Esophagus squamous epithelium (tissue), 5 donors: ENCODE results near the gene UAP1L1. TPM values are rescaled to one million over a fixed set of nuclear protein-coding genes. Genes with fewer than 3 reads are reported as not detected.

Experiments
- DNase-seq: peaks from one replicate; lab custom pipeline; 2025; lab: John Stamatoyannopoulos, UW
- H3K27ac ChIP-seq, 4 donors: fragments of 200-600 bp; sonication (generic); one replicate each; pipeline ENCODE4 v1.5.1; 2016 to 2019; ENCODE audit warnings: mild to moderate bottlenecking in 1 of 4
- H3K27me3 ChIP-seq, 4 donors: fragments of 200-600 bp; sonication (generic); 1 replicate in 3 of 4; 2 replicates in 1 of 4; pipeline versions ENCODE4 v1.5.1 to v1.6.0; 2017 to 2021; ENCODE audit warnings: antibody characterized with exemption in 1 of 4
- H3K36me3 ChIP-seq, 3 donors: fragments of 200-600 bp; sonication (generic); one replicate each; pipeline ENCODE4 v1.5.1; 2016 to 2019
- H3K4me1 ChIP-seq, 3 donors: fragments of 200-600 bp; sonication (generic); one replicate each; pipeline ENCODE4 v1.5.1; 2017 to 2019
- H3K4me3 ChIP-seq, 4 donors: fragments of 200-600 bp; sonication (generic); 1 replicate in 3 of 4; 2 replicates in 1 of 4; pipeline ENCODE4 v1.5.1; 2016 to 2019; ENCODE audit warnings: mild to moderate bottlenecking in 2 of 4, moderate library complexity in 1 of 4
- H3K9me3 ChIP-seq, 3 donors: fragments of 200-600 bp; sonication (generic); one replicate each; pipeline ENCODE4 v1.5.1; 2016 to 2019
- CTCF ChIP-seq, 6 experiments: fragments of 450-650 bp in 4 of 6; fragments of 200-600 bp in 2 of 6; sonication (generic) in 2 of 6; IDR thresholded peaks; one replicate each; pipeline ENCODE4 v1.5.1; 2016 to 2019; ENCODE audit warnings: antibody characterized with exemption in 6 of 6, mild to moderate bottlenecking in 4 of 6, moderate library complexity in 4 of 6
- POLR2A ChIP-seq, 4 donors: fragments of 450-650 bp; IDR thresholded peaks; one replicate each; pipeline ENCODE4 v1.6.1; 2017; ENCODE audit warnings: antibody characterized with exemption in 4 of 4, mild to moderate bottlenecking in 4 of 4, moderate library complexity in 3 of 4
- WGBS, 2 donors: methylation state at CpG; one replicate each; pipeline ENCODE4 v1.1.5; 2018; 5-methylcytosine and 5-hydroxymethylcytosine counted together
- intact Hi-C: fragments of 100-400 bp; cut with DNase I; formaldehyde crosslinking; loops from one replicate; pipeline ENCODE4 v1.15.0; 2022
- total RNA-seq, 4 donors: library from RNA; depleted of rRNA; stranded (reverse); fragments of >200 nt; gene quantifications; one replicate each; pipeline ENCODE4 v1.1.0, GENCODE V29; 2016
- donor health status: DM: yes; HTN: yes; CAD: no.

The UAP1L1 gene
- total RNA-seq, 4 donors from 2014 or later = 2.2 to 4.7 (median 3.7) TPM

DNA sequence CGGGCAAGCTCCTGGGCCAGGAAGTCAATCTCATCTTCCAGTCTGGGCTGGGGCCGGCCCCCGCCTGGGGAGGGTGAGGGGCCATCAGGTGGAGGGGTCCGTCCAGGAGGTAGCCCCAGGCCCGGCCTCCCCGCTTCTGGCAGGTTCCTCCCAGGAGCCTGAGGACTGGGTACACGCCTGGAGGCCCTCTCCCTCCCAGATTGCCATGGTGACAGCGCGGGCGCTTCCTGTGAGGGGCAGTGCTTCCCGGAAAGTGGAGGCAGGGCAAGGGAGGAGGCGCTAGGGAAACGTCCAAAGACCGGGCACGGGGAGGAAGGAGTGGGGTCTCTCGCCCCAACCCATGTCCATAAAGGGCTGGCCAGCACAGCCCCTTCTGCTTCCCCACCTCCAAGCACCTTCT, 36.2 kb upstream of the UAP1L1 start:
- intact Hi-C loops = no loop called here
- H3K4me3 ChIP-seq = peak overlapping the region in 2 of 4 donors; percentile 10 to 28
- H3K27ac ChIP-seq = peak overlapping the region in 2 of 4 donors; percentile 55 to 75
- peaks cover 0 to 23% (median 5%) of the 10 kb centered on the region in 3 donors for H3K36me3 ChIP-seq
- WGBS, 2 donors = 22 to 71% methylated on average over 1 to 3 of the region's 16 CpGs
- no peaks in the 10 kb centered on the region for H3K9me3 ChIP-seq
- peaks cover 17 to 38% (median 23%) of the 10 kb centered on the region in 3 donors for H3K4me1 ChIP-seq
- peaks cover 0 to 31% (median 0%) of the 10 kb centered on the region in 4 donors for H3K27me3 ChIP-seq
- TF ChIP-seq POLR2A (IDR thresholded peaks at IDR 0.05) (no peak), CTCF (IDR thresholded peaks at IDR 0.05) (no peak)
- no peak for DNase-seq

DNA sequence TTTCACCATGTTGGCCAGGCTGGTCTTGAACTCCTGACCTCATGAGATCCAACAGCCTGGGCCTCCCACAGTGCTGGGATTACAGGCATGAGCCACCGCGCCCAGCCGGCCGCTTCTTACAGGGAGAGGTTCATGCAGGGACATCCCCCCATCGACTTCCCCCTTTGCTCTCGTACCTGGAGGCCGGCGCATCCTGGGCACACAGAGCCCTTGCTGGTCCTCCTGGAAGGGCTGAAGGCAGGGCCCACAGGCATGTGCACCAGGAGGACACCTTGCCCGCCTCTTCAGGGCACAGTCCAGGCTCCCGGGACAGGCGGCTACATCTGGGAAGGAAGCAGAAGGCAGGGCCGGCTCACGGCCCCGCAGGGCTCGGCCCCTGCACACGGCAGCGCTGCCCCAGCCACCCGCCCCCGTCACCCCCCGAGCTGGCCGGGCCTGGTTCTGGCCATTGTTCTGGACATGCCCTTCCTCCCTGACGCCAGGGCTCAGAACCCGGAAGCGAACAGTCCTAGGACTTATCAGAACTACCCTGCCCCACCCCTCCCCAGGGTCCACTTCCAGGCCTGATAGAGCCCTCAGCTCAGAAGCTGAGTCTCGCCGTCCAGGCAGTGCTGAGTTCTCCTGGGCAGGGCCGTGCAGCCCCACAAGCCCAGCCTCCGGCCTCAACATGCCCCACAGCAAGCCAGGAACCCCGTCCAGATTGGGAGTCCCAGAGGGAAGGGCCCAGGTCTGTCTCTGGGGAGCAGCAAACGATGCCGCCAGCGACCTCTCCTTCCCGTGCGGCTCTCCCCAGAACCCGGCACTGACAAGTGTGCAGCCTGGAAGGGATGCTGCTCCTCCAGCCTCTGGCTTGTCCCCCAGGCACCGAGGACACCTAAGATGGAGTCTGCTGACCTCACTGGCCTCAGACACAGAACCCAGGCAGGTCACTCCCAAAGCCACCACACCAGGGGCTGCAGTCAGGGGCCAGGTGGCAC, 34.3 kb upstream of the UAP1L1 start:
- H3K27ac ChIP-seq = peak overlapping the region in 3 of 4 donors; percentile 67 to 86 (median 75)
- peaks cover 0 to 48% (median 7%) of the 10 kb centered on the region in 4 donors for H3K27me3 ChIP-seq
- H3K9me3 ChIP-seq = no peaks in the 10 kb centered on the region
- DNase-seq = no peak
- intact Hi-C loops = no loop called here
- peaks cover 21 to 48% (median 27%) of the 10 kb centered on the region in 3 donors for H3K4me1 ChIP-seq
- H3K4me3 ChIP-seq = peak overlapping the region in 3 of 4 donors; percentile 48 to 76 (median 60)
- 93% methylated on average over 5 of the region's 36 CpGs; no CpG with 5 or more reads in 1 of the 2 donors for WGBS, 2 donors
- TF ChIP-seq CTCF (IDR thresholded peaks at IDR 0.05) (no peak), POLR2A (IDR thresholded peaks at IDR 0.05) (peak in 1 of 4 donors; percentile 19)
- peaks cover 0 to 23% (median 5%) of the 10 kb centered on the region in 3 donors for H3K36me3 ChIP-seq

DNA sequence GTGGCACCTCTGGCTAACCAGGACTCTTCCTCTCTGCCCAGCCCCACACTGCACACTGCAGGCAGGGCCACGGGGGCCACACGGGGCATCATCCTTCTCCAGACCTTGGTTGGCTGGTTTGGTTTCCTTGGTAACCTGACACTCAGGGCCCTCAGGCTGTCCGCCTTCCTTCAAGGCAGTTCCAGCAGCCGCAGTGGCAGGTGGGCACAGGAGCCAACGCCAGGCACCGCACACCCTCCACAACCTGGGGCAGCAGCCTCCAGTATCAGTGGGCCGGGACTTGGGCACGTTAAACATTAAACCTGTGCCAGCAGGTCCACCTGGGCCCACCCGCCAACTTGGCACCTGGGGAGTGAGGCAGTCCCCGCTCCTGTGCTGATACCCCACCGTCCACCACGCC, 33.3 kb upstream of the UAP1L1 start:
- no peak for DNase-seq
- TF ChIP-seq POLR2A (IDR thresholded peaks at IDR 0.05) (no peak), CTCF (IDR thresholded peaks at IDR 0.05) (no peak)
- peak overlapping the region in 3 of 4 donors; percentile 48 to 76 (median 60) for H3K4me3 ChIP-seq
- H3K4me1 ChIP-seq = peaks cover 24 to 58% (median 33%) of the 10 kb centered on the region in 3 donors
- peak overlapping the region; percentile 11 to 86 (median 71) for H3K27ac ChIP-seq
- intact Hi-C loops = no loop called here
- H3K9me3 ChIP-seq = no peaks in the 10 kb centered on the region
- peaks cover 0 to 58% (median 15%) of the 10 kb centered on the region in 4 donors for H3K27me3 ChIP-seq
- WGBS, 2 donors = 46% methylated on average over 4 of the region's 12 CpGs; no CpG with 5 or more reads in 1 of the 2 donors
- peaks cover 0 to 18% (median 5%) of the 10 kb centered on the region in 3 donors for H3K36me3 ChIP-seq

- peak overlapping the region; percentile 11 to 86 (median 71) for H3K27ac ChIP-seq
- H3K4me3 ChIP-seq = peak overlapping the region; percentile 35 to 76 (median 54)
- WGBS, 2 donors = 6 to 7% methylated on average over 6 to 7 of the region's 18 CpGs
- H3K27me3 ChIP-seq = peaks cover 0 to 64% (median 20%) of the 10 kb centered on the region in 4 donors
- no peak for TF ChIP-seq CTCF (IDR thresholded peaks at IDR 0.05)
- TF ChIP-seq POLR2A (IDR thresholded peaks at IDR 0.05) = no peak
- H3K36me3 ChIP-seq = peaks cover 0 to 12% (median 2%) of the 10 kb centered on the region in 3 donors
- H3K9me3 ChIP-seq = no peaks in the 10 kb centered on the region
- H3K4me1 ChIP-seq = peaks cover 24 to 64% (median 33%) of the 10 kb centered on the region in 3 donors
- intact Hi-C loops = loop anchor here (5.0 kb wide), 1 partner anchor 257 kb away; no protein-coding TSS in a partner anchor
- no peak for DNase-seq
These were observed 32.7 kb upstream of the UAP1L1 start for GRCh38 chr9:137044502-137045177.
